ENCODE measurements around the gene ANGPTL3. TPM values are rescaled to one million over a fixed set of nuclear protein-coding genes. Genes with fewer than 3 reads are reported as not detected.
"Not testable (repeated sequence)": the region's sequence is repeated elsewhere in the genome, so short reads cannot be mapped to it uniquely, and the experiment has no call there.

Gene ANGPTL3
- polyA plus RNA-seq, 1 donor (not counting 4 experiments of a cell fraction or from before 2014, with no cell fraction given) = not detected

DNA sequence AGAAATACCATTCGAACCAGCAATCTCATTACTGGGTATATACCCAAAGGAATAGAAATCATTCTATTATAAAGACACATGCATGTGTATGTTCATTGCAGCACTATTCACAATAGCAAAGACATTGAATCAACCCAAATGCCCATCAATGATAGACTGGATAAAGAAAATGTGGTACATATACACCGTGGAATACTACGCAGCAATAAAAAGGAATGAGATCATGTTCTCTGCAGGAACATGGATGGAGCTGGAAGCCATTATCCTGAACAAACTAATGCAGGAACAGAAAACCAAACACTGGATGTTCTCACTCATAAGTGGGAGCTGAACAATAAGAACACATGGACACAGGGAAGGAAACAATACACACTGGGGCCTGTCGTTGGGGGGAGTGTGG lies 25.8 kb upstream of the ANGPTL3 start:
- H3K9me3 ChIP-seq (ENCODE audit: control insufficient read depth, low read depth, low read length); FAIRE-seq; dilution Hi-C loops (cut with MboI; ENCODE audit: extremely low pct_ligation_motif_present, low sequenced_read_pairs); H2AFZ ChIP-seq (ENCODE audit: control insufficient read depth, low read length); H3K36me3 ChIP-seq (ENCODE audit: control insufficient read depth in 2 of 2, extremely low read depth in 1 of 2, insufficient read depth in 2 of 2, low read length in 2 of 2); DNase-seq (ENCODE audit: low read depth, low spot score); H3K9me1 ChIP-seq (ENCODE audit: control insufficient read depth, extremely low read depth, insufficient read depth, low read length); H4K20me1 ChIP-seq (ENCODE audit: control insufficient read depth, extremely low read depth, insufficient read depth, low read length); H3K4me1 ChIP-seq (ENCODE audit: control insufficient read depth, extremely low read depth, insufficient read depth, low read length); H3K27ac ChIP-seq (ENCODE audit: control insufficient read depth, insufficient read depth, low read length); H3K79me2 ChIP-seq (ENCODE audit: control insufficient read depth, insufficient read depth, low read length); H3K9ac ChIP-seq (ENCODE audit: control insufficient read depth, extremely low read depth, insufficient read depth, low read length); H3K4me3 ChIP-seq (ENCODE audit: control insufficient read depth in 2 of 3, extremely low read depth in 1 of 3, insufficient read depth in 2 of 3, low read depth in 1 of 3, low read length in 3 of 3); H3K4me2 ChIP-seq (ENCODE audit: control insufficient read depth, extremely low read depth, insufficient read depth, low read depth, low read length); H3K27me3 ChIP-seq (ENCODE audit: control insufficient read depth, extremely low read depth, insufficient read depth, low read length): not testable (repeated sequence)

DNA sequence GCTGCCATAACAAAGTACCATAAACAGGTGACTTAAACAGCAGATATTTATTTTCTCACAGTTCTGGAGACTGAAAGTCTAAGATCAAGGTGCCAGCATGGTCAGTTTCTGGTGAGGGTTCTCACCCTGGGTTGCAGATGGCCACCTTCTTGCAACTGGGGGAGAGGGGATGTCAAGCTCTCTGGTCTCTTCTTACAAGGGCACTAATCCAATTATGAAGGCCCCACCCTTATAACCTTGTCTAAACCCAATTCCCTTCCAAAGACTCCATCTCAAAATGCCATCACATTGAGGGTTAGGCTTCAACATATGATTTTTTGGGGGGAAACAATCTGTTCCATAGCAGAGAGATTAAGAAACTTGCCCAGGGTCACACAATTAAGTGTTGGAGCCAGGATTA lies 24.8 kb upstream of the ANGPTL3 start:
- H3K27me3 ChIP-seq (ENCODE audit: control insufficient read depth, extremely low read depth, insufficient read depth, low read length) = no peaks in the 10 kb centered on the region
- H3K4me2 ChIP-seq (ENCODE audit: control insufficient read depth, extremely low read depth, insufficient read depth, low read depth, low read length) = no peak overlapping the region
- FAIRE-seq = no peak
- H3K79me2 ChIP-seq (ENCODE audit: control insufficient read depth, insufficient read depth, low read length) = no peaks in the 10 kb centered on the region
- H2AFZ ChIP-seq (ENCODE audit: control insufficient read depth, low read length) = no peak overlapping the region
- no peaks in the 10 kb centered on the region for H3K9me1 ChIP-seq (ENCODE audit: control insufficient read depth, extremely low read depth, insufficient read depth, low read length)
- no peak overlapping the region for H3K4me3 ChIP-seq (ENCODE audit: control insufficient read depth in 2 of 3, extremely low read depth in 1 of 3, insufficient read depth in 2 of 3, low read depth in 1 of 3, low read length in 3 of 3)
- no peaks in the 10 kb centered on the region for H3K9me3 ChIP-seq (ENCODE audit: control insufficient read depth, low read depth, low read length)
- TF ChIP-seq EZH2 (IDR thresholded peaks at IDR 0.05; ENCODE audit: low read length) = no peak
- no peak for TF ChIP-seq CTCF (optimal IDR thresholded peaks at IDR 0.05 in 1 of 3, IDR thresholded peaks at IDR 0.05 in 1 of 3, conservative IDR thresholded peaks at IDR 0.05 in 1 of 3; ENCODE audit: extremely low read depth in 1 of 3, insufficient read depth in 2 of 3, low read length in 3 of 3)
- H3K9ac ChIP-seq (ENCODE audit: control insufficient read depth, extremely low read depth, insufficient read depth, low read length) = no peak overlapping the region
- no peak for DNase-seq (ENCODE audit: low read depth, low spot score)
- no peaks in the 10 kb centered on the region for H3K4me1 ChIP-seq (ENCODE audit: control insufficient read depth, extremely low read depth, insufficient read depth, low read length)
- H3K36me3 ChIP-seq (ENCODE audit: control insufficient read depth in 2 of 2, extremely low read depth in 1 of 2, insufficient read depth in 2 of 2, low read length in 2 of 2) = peaks cover 0 to 2% of the 10 kb centered on the region in 2 experiments
- no peak overlapping the region for H3K27ac ChIP-seq (ENCODE audit: control insufficient read depth, insufficient read depth, low read length)
- dilution Hi-C loops (cut with MboI; ENCODE audit: extremely low pct_ligation_motif_present, low sequenced_read_pairs) = no loop called here
- no peaks in the 10 kb centered on the region for H4K20me1 ChIP-seq (ENCODE audit: control insufficient read depth, extremely low read depth, insufficient read depth, low read length)

GRCh38 chr1:62573675-62574074 lies 23.6 kb upstream of the ANGPTL3 start:
- DNase-seq (ENCODE audit: low read depth, low spot score) (no peak), FAIRE-seq (no peak)
- H3K27me3 ChIP-seq (ENCODE audit: control insufficient read depth, extremely low read depth, insufficient read depth, low read length) = no peaks in the 10 kb centered on the region
- dilution Hi-C loops (cut with MboI; ENCODE audit: extremely low pct_ligation_motif_present, low sequenced_read_pairs) = no loop called here
- no peaks in the 10 kb centered on the region for H4K20me1 ChIP-seq (ENCODE audit: control insufficient read depth, extremely low read depth, insufficient read depth, low read length)
- no peaks in the 10 kb centered on the region for H3K4me1 ChIP-seq (ENCODE audit: control insufficient read depth, extremely low read depth, insufficient read depth, low read length)
- H3K36me3 ChIP-seq (ENCODE audit: control insufficient read depth in 2 of 2, extremely low read depth in 1 of 2, insufficient read depth in 2 of 2, low read length in 2 of 2) = peaks cover 0 to 2% of the 10 kb centered on the region in 2 experiments
- H3K9ac ChIP-seq (ENCODE audit: control insufficient read depth, extremely low read depth, insufficient read depth, low read length) = no peak overlapping the region
- no peak for TF ChIP-seq CTCF (optimal IDR thresholded peaks at IDR 0.05 in 1 of 3, IDR thresholded peaks at IDR 0.05 in 1 of 3, conservative IDR thresholded peaks at IDR 0.05 in 1 of 3; ENCODE audit: extremely low read depth in 1 of 3, insufficient read depth in 2 of 3, low read length in 3 of 3)
- TF ChIP-seq EZH2 (IDR thresholded peaks at IDR 0.05; ENCODE audit: low read length) = no peak
- no peaks in the 10 kb centered on the region for H3K9me3 ChIP-seq (ENCODE audit: control insufficient read depth, low read depth, low read length)
- no peaks in the 10 kb centered on the region for H3K79me2 ChIP-seq (ENCODE audit: control insufficient read depth, insufficient read depth, low read length)
- no peak overlapping the region for H2AFZ ChIP-seq (ENCODE audit: control insufficient read depth, low read length)
- no peak overlapping the region for H3K27ac ChIP-seq (ENCODE audit: control insufficient read depth, insufficient read depth, low read length)
- H3K9me1 ChIP-seq (ENCODE audit: control insufficient read depth, extremely low read depth, insufficient read depth, low read length) = no peaks in the 10 kb centered on the region
- no peak overlapping the region for H3K4me3 ChIP-seq (ENCODE audit: control insufficient read depth in 2 of 3, extremely low read depth in 1 of 3, insufficient read depth in 2 of 3, low read depth in 1 of 3, low read length in 3 of 3)
- H3K4me2 ChIP-seq (ENCODE audit: control insufficient read depth, extremely low read depth, insufficient read depth, low read depth, low read length) = no peak overlapping the region
